Body of pancreas (tissue), 4 donors: Measurements from ENCODE around the gene RNF39. TPM values are rescaled to one million over a fixed set of nuclear protein-coding genes. Genes with fewer than 3 reads are reported as not detected.
A peak's percentile ranks its signal among the peaks of the same experiment; 100 is the strongest.
"Not testable (repeated sequence)": the region's sequence is repeated elsewhere in the genome, so short reads cannot be mapped to it uniquely, and the experiment has no call there.

ENCODE experiments used
- ATAC-seq: fragments of 150-250 bp; one replicate; pipeline ENCODE4 v1.9.1; 2016
- DNase-seq, 4 donors: peaks; one replicate each; pipeline ENCODE4 v3.0.0-alpha.2; 2019
- H3K27ac ChIP-seq, 4 donors: fragments of 200-600 bp; sonication (generic); 1 replicate in 3 of 4; 2 replicates in 1 of 4; pipeline versions ENCODE4 v1.5.1 to v1.6.1; 2016 to 2019; ENCODE audit warnings: mild to moderate bottlenecking in 1 of 4, mixed read lengths in 1 of 4, moderate library complexity in 1 of 4
- H3K27me3 ChIP-seq, 2 donors: fragments of 200-600 bp; sonication (generic); one replicate each; pipeline ENCODE4 v1.6.0; 2016; ENCODE audit warnings: mild to moderate bottlenecking in 1 of 2
- H3K36me3 ChIP-seq, 2 donors: fragments of 200-600 bp; sonication (generic); replicated peaks in 1 of 2; 2 replicates each; pipeline ENCODE4 v1.5.1; 2016; ENCODE audit warnings: low read depth in 2 of 2; ENCODE audit not compliant: insufficient read depth in 1 of 2
- H3K4me1 ChIP-seq: fragments of 200-600 bp; sonication (generic); one replicate; pipeline ENCODE4 v1.6.0; 2016
- H3K4me3 ChIP-seq, 2 donors: fragments of 200-600 bp; sonication (generic); 1 replicate in 1 of 2; 2 replicates in 1 of 2; pipeline ENCODE4 v1.5.1; 2016 to 2019
- H3K9me3 ChIP-seq, 3 donors: fragments of 200-600 bp; sonication (generic); 1 replicate in 2 of 3; 2 replicates in 1 of 3; pipeline ENCODE4 v1.5.1; 2016
- CTCF ChIP-seq, 7 experiments: fragments of 450-650 bp in 4 of 7; fragments of 200-600 bp in 3 of 7; sonication (generic) in 3 of 7; IDR thresholded peaks; one replicate each; pipeline ENCODE4 v1.5.1; 2016 to 2019; ENCODE audit warnings: antibody characterized with exemption in 7 of 7
- POLR2A ChIP-seq, 3 donors: fragments of 450-650 bp; IDR thresholded peaks; one replicate each; pipeline ENCODE4 v1.6.1; 2016; ENCODE audit warnings: antibody characterized with exemption in 3 of 3, mild to moderate bottlenecking in 2 of 3
- WGBS, 2 donors: methylation state at CpG; one replicate each; pipeline ENCODE4 v1.1.5; 2017; 5-methylcytosine and 5-hydroxymethylcytosine counted together
- intact Hi-C: fragments of 100-400 bp; cut with DNase I; formaldehyde crosslinking; loops from one replicate; pipeline ENCODE4 v1.15.1; 2023
- total RNA-seq, 2 donors: library from RNA; depleted of rRNA; stranded (reverse); fragments of >200 nt; gene quantifications; one replicate each; pipeline ENCODE4 v1.1.0, GENCODE V29; 2016

RNF39 gene
- total RNA-seq, 2 donors from 2014 or later, result 1.6 TPM; not detected in 1

- intact Hi-C loops, result no loop called here
- ATAC-seq (no peak), DNase-seq (no peak)
- H3K27ac ChIP-seq, result no peak overlapping the region
- no peak overlapping the region for H3K4me3 ChIP-seq
- no peaks in the 10 kb centered on the region for H3K27me3 ChIP-seq
- H3K9me3 ChIP-seq, result no peaks in the 10 kb centered on the region
- H3K36me3 ChIP-seq, result no peaks in the 10 kb centered on the region
- WGBS, 2 donors, result 95 to 100% methylated on average over 1 of the region's 1 CpG
- H3K4me1 ChIP-seq, result peaks cover 3% of the 10 kb centered on the region
- TF ChIP-seq POLR2A (IDR thresholded peaks at IDR 0.05), result no peak
- TF ChIP-seq CTCF (IDR thresholded peaks at IDR 0.05), result no peak
Measured at GRCh38 chr6:30042476-30042875, 33.1 kb downstream of the RNF39 start.

GRCh38 chr6:30041821-30042220, 33.7 kb downstream of the RNF39 start:
- H3K27ac ChIP-seq, result no peak overlapping the region
- DNase-seq (no peak), ATAC-seq (no peak)
- H3K9me3 ChIP-seq, result no peaks in the 10 kb centered on the region
- WGBS, 2 donors, result 62 to 63% methylated on average over 4 of the region's 4 CpGs
- intact Hi-C loops, result no loop called here
- no peaks in the 10 kb centered on the region for H3K36me3 ChIP-seq
- no peak overlapping the region for H3K4me3 ChIP-seq
- no peaks in the 10 kb centered on the region for H3K27me3 ChIP-seq
- H3K4me1 ChIP-seq, result peaks cover 3% of the 10 kb centered on the region
- TF ChIP-seq CTCF (IDR thresholded peaks at IDR 0.05) (no peak), POLR2A (IDR thresholded peaks at IDR 0.05) (no peak)

GRCh38 chr6:30041221-30041620, 34.3 kb downstream of the RNF39 start:
- no peak for ATAC-seq
- WGBS, 2 donors, result 68 to 83% methylated on average over 6 of the region's 6 CpGs
- intact Hi-C loops, result no loop called here

GRCh38 chr6:30037182-30037788, 38.3 kb downstream of the RNF39 start:
- no peaks in the 10 kb centered on the region for H3K4me1 ChIP-seq
- H3K4me3 ChIP-seq, result no peak overlapping the region
- no peak overlapping the region for H3K27ac ChIP-seq
- ATAC-seq (peak; percentile 33), DNase-seq (no peak)
- intact Hi-C loops, result no loop called here
- H3K36me3 ChIP-seq, result no peaks in the 10 kb centered on the region
- 46 to 48% methylated on average over 4 of the region's 4 CpGs for WGBS, 2 donors
- H3K27me3 ChIP-seq, result no peaks in the 10 kb centered on the region
- TF ChIP-seq CTCF (IDR thresholded peaks at IDR 0.05), result peak in 6 of 7 experiments; percentile 14 to 39 (median 32)
- TF ChIP-seq POLR2A (IDR thresholded peaks at IDR 0.05), result no peak
- no peaks in the 10 kb centered on the region for H3K9me3 ChIP-seq

More at GRCh38 chr6:30041221-30041620, 34.3 kb downstream of the RNF39 start:
- no peak overlapping the region for H3K27ac ChIP-seq
- no peaks in the 10 kb centered on the region for H3K9me3 ChIP-seq
- no peaks in the 10 kb centered on the region for H3K27me3 ChIP-seq
- no peak for DNase-seq
- H3K4me3 ChIP-seq, result no peak overlapping the region
- no peaks in the 10 kb centered on the region for H3K36me3 ChIP-seq
- peaks cover 3% of the 10 kb centered on the region for H3K4me1 ChIP-seq
- no peak for TF ChIP-seq CTCF (IDR thresholded peaks at IDR 0.05)
- TF ChIP-seq POLR2A (IDR thresholded peaks at IDR 0.05), result no peak

GRCh38 chr6:30035784-30036183, 39.8 kb downstream of the RNF39 start:
- no peaks in the 10 kb centered on the region for H3K27me3 ChIP-seq
- WGBS, 2 donors, result 88 to 91% methylated on average over 1 of the region's 1 CpG
- intact Hi-C loops, result no loop called here
- H3K4me3 ChIP-seq, result no peak overlapping the region
- no peaks in the 10 kb centered on the region for H3K4me1 ChIP-seq
- TF ChIP-seq POLR2A (IDR thresholded peaks at IDR 0.05) (no peak), CTCF (IDR thresholded peaks at IDR 0.05) (no peak)
- H3K36me3 ChIP-seq, result no peaks in the 10 kb centered on the region
- no peaks in the 10 kb centered on the region for H3K9me3 ChIP-seq
- ATAC-seq, result no peak
- no peak for DNase-seq
- no peak overlapping the region for H3K27ac ChIP-seq

GRCh38 chr6:30033440-30033839, 42.1 kb downstream of the RNF39 start:
- H3K27me3 ChIP-seq, H3K4me1 ChIP-seq, H3K36me3 ChIP-seq, ATAC-seq, H3K4me3 ChIP-seq, intact Hi-C loops, H3K27ac ChIP-seq, H3K9me3 ChIP-seq: not testable (repeated sequence)
- peak in 2 of 4 donors; percentile 5 to 18 for DNase-seq
- WGBS, 2 donors, result 62 to 65% methylated on average over 5 of the region's 5 CpGs
